Measurements from ENCODE around the gene ACSL5. TPM values are rescaled to one million over a fixed set of nuclear protein-coding genes. Genes with fewer than 3 reads are reported as not detected.

ACSL5 gene
- total RNA-seq, 2 experiments from 2014 or later, result 22.1 to 22.9 TPM

- no peaks in the 10 kb centered on the region for H3K36me3 Mint-ChIP-seq (ENCODE audit: low read depth)
- intact Hi-C loops (cut with micrococcal nuclease), result no loop called here
- DNase-seq, result no peak
- no peaks in the 10 kb centered on the region for H3K27me3 Mint-ChIP-seq (ENCODE audit: low read depth)
- H3K4me1 Mint-ChIP-seq (ENCODE audit: low read depth), result peaks cover 3% of the 10 kb centered on the region
- H3K9me3 Mint-ChIP-seq, result no peaks in the 10 kb centered on the region
- H3K4me3 Mint-ChIP-seq, result no peak overlapping the region
- CTCF ChIA-PET, result no interaction called here
- no peak overlapping the region for H3K27ac Mint-ChIP-seq
These were observed 33.3 kb upstream of the ACSL5 start for GRCh38 chr10:112340601-112341000.

- Mint-ChIP-seq H3K9me3 (no peaks in the 10 kb centered on the region), H3K4me1 (ENCODE audit: low read depth) (no peaks in the 10 kb centered on the region), H3K36me3 (ENCODE audit: low read depth) (no peaks in the 10 kb centered on the region), H3K27me3 (ENCODE audit: low read depth) (no peaks in the 10 kb centered on the region), H3K27ac (no peak overlapping the region), H3K4me3 (no peak overlapping the region)
- CTCF ChIA-PET, result no interaction called here
- no peak for DNase-seq
- intact Hi-C loops (cut with micrococcal nuclease), result no loop called here
These were observed 30.7 kb upstream of the ACSL5 start for GRCh38 chr10:112343056-112343806.

- Mint-ChIP-seq H3K9me3 (no peaks in the 10 kb centered on the region), H3K27me3 (ENCODE audit: low read depth) (no peaks in the 10 kb centered on the region), H3K27ac (no peak overlapping the region), H3K4me3 (no peak overlapping the region), H3K4me1 (ENCODE audit: low read depth) (no peaks in the 10 kb centered on the region), H3K36me3 (ENCODE audit: low read depth) (no peaks in the 10 kb centered on the region)
- CTCF ChIA-PET, result no interaction called here
- intact Hi-C loops (cut with micrococcal nuclease), result no loop called here
- DNase-seq, result no peak
These were observed 29.7 kb upstream of the ACSL5 start for GRCh38 chr10:112344261-112344660.

GRCh38 chr10:112345202-112345601, 28.7 kb upstream of the ACSL5 start:
- Mint-ChIP-seq H3K9me3 (no peaks in the 10 kb centered on the region), H3K36me3 (ENCODE audit: low read depth) (no peaks in the 10 kb centered on the region), H3K4me3 (no peak overlapping the region), H3K27me3 (ENCODE audit: low read depth) (no peaks in the 10 kb centered on the region), H3K4me1 (ENCODE audit: low read depth) (no peaks in the 10 kb centered on the region), H3K27ac (no peak overlapping the region)
- no peak for DNase-seq
- intact Hi-C loops (cut with micrococcal nuclease), result no loop called here
- CTCF ChIA-PET, result no interaction called here

- CTCF ChIA-PET, result no interaction called here
- no peak overlapping the region for H3K4me3 Mint-ChIP-seq
- DNase-seq, result no peak
- H3K27ac Mint-ChIP-seq, result no peak overlapping the region
- no peaks in the 10 kb centered on the region for H3K4me1 Mint-ChIP-seq (ENCODE audit: low read depth)
- H3K9me3 Mint-ChIP-seq, result no peaks in the 10 kb centered on the region
- H3K27me3 Mint-ChIP-seq (ENCODE audit: low read depth), result no peaks in the 10 kb centered on the region
- intact Hi-C loops (cut with micrococcal nuclease), result no loop called here
- no peaks in the 10 kb centered on the region for H3K36me3 Mint-ChIP-seq (ENCODE audit: low read depth)
These were observed 28.2 kb upstream of the ACSL5 start for GRCh38 chr10:112345743-112346142.

GRCh38 chr10:112346774-112347173, 27.1 kb upstream of the ACSL5 start:
- H3K27ac Mint-ChIP-seq, result no peak overlapping the region
- H3K4me3 Mint-ChIP-seq, result no peak overlapping the region
- CTCF ChIA-PET, result interaction anchor here (1.0 to 1.5 kb wide), 2 partner anchors 10 to 25 kb away, joined by 4 read pairs; no protein-coding TSS in a partner anchor

GRCh38 chr10:112347709-112348671, 25.9 kb upstream of the ACSL5 start:
- no peak overlapping the region for H3K4me3 Mint-ChIP-seq
- H3K27me3 Mint-ChIP-seq (ENCODE audit: low read depth), result no peaks in the 10 kb centered on the region
- H3K36me3 Mint-ChIP-seq (ENCODE audit: low read depth), result no peaks in the 10 kb centered on the region
- no peak for DNase-seq
- H3K4me1 Mint-ChIP-seq (ENCODE audit: low read depth), result no peaks in the 10 kb centered on the region
- H3K27ac Mint-ChIP-seq, result no peak overlapping the region
- H3K9me3 Mint-ChIP-seq, result no peaks in the 10 kb centered on the region
- intact Hi-C loops (cut with micrococcal nuclease), result no loop called here
- CTCF ChIA-PET, result interaction anchor here (0.6 to 1.5 kb wide), 4 partner anchors 12 to 211 kb away, joined by 3 to 4 read pairs (median 4); no protein-coding TSS in a partner anchor

More at GRCh38 chr10:112346774-112347173, 27.1 kb upstream of the ACSL5 start:
- DNase-seq, result no peak
- H3K36me3 Mint-ChIP-seq (ENCODE audit: low read depth), result no peaks in the 10 kb centered on the region
- H3K4me1 Mint-ChIP-seq (ENCODE audit: low read depth), result no peaks in the 10 kb centered on the region
- intact Hi-C loops (cut with micrococcal nuclease), result no loop called here
- no peaks in the 10 kb centered on the region for H3K9me3 Mint-ChIP-seq
- no peaks in the 10 kb centered on the region for H3K27me3 Mint-ChIP-seq (ENCODE audit: low read depth)

- CTCF ChIA-PET, result interaction anchor here (0.7 to 1.1 kb wide), 2 partner anchors 38 to 212 kb away, joined by 3 read pairs; no protein-coding TSS in a partner anchor
- no peaks in the 10 kb centered on the region for H3K9me3 Mint-ChIP-seq
- intact Hi-C loops (cut with micrococcal nuclease), result no loop called here
- H3K4me1 Mint-ChIP-seq (ENCODE audit: low read depth), result no peaks in the 10 kb centered on the region
- no peak overlapping the region for H3K4me3 Mint-ChIP-seq
- no peak overlapping the region for H3K27ac Mint-ChIP-seq
- no peaks in the 10 kb centered on the region for H3K36me3 Mint-ChIP-seq (ENCODE audit: low read depth)
- no peak for DNase-seq
- no peaks in the 10 kb centered on the region for H3K27me3 Mint-ChIP-seq (ENCODE audit: low read depth)
These were observed 25.2 kb upstream of the ACSL5 start for GRCh38 chr10:112348759-112349158.

GRCh38 chr10:112349521-112350085, 24.3 kb upstream of the ACSL5 start:
- DNase-seq, result no peak
- intact Hi-C loops (cut with micrococcal nuclease), result no loop called here
- Mint-ChIP-seq H3K27me3 (ENCODE audit: low read depth) (no peaks in the 10 kb centered on the region), H3K27ac (no peak overlapping the region), H3K4me1 (ENCODE audit: low read depth) (no peaks in the 10 kb centered on the region), H3K4me3 (no peak overlapping the region), H3K9me3 (no peaks in the 10 kb centered on the region), H3K36me3 (ENCODE audit: low read depth) (no peaks in the 10 kb centered on the region)
- CTCF ChIA-PET, result interaction anchor here (1.2 kb wide), 1 partner anchor 34 kb away, joined by 3 read pairs; no protein-coding TSS in a partner anchor

GRCh38 chr10:112351146-112351545, 22.8 kb upstream of the ACSL5 start:
- Mint-ChIP-seq H3K27ac (no peak overlapping the region), H3K4me1 (ENCODE audit: low read depth) (no peaks in the 10 kb centered on the region), H3K36me3 (ENCODE audit: low read depth) (no peaks in the 10 kb centered on the region), H3K4me3 (no peak overlapping the region), H3K27me3 (ENCODE audit: low read depth) (no peaks in the 10 kb centered on the region), H3K9me3 (no peaks in the 10 kb centered on the region)
- intact Hi-C loops (cut with micrococcal nuclease), result no loop called here
- CTCF ChIA-PET, result interaction anchor here (0.6 kb wide), 1 partner anchor 82 kb away, joined by 3 read pairs; no protein-coding TSS in a partner anchor
- no peak for DNase-seq

GRCh38 chr10:112352044-112352443, 21.9 kb upstream of the ACSL5 start:
- H3K36me3 Mint-ChIP-seq (ENCODE audit: low read depth), result no peaks in the 10 kb centered on the region
- H3K4me1 Mint-ChIP-seq (ENCODE audit: low read depth), result no peaks in the 10 kb centered on the region
- DNase-seq, result no peak
- no peaks in the 10 kb centered on the region for H3K27me3 Mint-ChIP-seq (ENCODE audit: low read depth)
- no peak overlapping the region for H3K4me3 Mint-ChIP-seq
- CTCF ChIA-PET, result no interaction called here
- intact Hi-C loops (cut with micrococcal nuclease), result no loop called here
- H3K9me3 Mint-ChIP-seq, result no peaks in the 10 kb centered on the region
- no peak overlapping the region for H3K27ac Mint-ChIP-seq

- no peak overlapping the region for H3K27ac Mint-ChIP-seq
- no peaks in the 10 kb centered on the region for H3K36me3 Mint-ChIP-seq (ENCODE audit: low read depth)
- no peak for DNase-seq
- intact Hi-C loops (cut with micrococcal nuclease), result no loop called here
- H3K4me3 Mint-ChIP-seq, result no peak overlapping the region
- no peaks in the 10 kb centered on the region for H3K4me1 Mint-ChIP-seq (ENCODE audit: low read depth)
- H3K9me3 Mint-ChIP-seq, result no peaks in the 10 kb centered on the region
- H3K27me3 Mint-ChIP-seq (ENCODE audit: low read depth), result no peaks in the 10 kb centered on the region
- CTCF ChIA-PET, result no interaction called here
These were observed 20.9 kb upstream of the ACSL5 start for GRCh38 chr10:112353046-112353445.
